Measurements from ENCODE around the gene SHANK2.

SHANK2 gene

DNA sequence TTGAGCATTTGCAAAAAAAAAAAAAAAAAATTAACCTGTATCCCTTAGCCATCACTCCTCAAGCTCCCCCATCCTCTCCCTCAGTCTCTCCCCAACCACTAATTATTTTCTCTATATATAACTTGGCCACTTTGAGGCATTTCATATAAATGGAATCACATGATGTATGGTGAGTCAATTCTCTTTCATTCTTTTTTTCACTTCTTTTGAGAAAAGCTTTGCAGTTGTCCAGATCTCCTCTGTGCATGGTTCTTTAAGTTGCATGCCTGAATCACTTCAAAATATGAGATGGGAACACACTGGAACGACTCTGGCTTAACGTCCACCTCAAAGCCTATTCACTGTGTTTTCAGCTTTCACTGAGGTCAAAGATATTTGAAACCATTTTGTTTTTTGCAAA lies 40.7 kb downstream of the SHANK2 start:
- TF ChIP-seq, protein P1, sequence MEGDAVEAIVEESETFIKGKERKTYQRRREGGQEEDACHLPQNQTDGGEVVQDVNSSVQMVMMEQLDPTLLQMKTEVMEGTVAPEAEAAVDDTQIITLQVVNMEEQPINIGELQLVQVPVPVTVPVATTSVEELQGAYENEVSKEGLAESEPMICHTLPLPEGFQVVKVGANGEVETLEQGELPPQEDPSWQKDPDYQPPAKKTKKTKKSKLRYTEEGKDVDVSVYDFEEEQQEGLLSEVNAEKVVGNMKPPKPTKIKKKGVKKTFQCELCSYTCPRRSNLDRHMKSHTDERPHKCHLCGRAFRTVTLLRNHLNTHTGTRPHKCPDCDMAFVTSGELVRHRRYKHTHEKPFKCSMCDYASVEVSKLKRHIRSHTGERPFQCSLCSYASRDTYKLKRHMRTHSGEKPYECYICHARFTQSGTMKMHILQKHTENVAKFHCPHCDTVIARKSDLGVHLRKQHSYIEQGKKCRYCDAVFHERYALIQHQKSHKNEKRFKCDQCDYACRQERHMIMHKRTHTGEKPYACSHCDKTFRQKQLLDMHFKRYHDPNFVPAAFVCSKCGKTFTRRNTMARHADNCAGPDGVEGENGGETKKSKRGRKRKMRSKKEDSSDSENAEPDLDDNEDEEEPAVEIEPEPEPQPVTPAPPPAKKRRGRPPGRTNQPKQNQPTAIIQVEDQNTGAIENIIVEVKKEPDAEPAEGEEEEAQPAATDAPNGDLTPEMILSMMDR (conservative IDR thresholded peaks at IDR 0.05; ENCODE audit: low read depth, low read length): no peak
- no peak overlapping the region for H3K4me3 ChIP-seq (ENCODE audit: low read depth, low read length)
- DNase-seq (ENCODE audit: low read depth): no peak

DNA sequence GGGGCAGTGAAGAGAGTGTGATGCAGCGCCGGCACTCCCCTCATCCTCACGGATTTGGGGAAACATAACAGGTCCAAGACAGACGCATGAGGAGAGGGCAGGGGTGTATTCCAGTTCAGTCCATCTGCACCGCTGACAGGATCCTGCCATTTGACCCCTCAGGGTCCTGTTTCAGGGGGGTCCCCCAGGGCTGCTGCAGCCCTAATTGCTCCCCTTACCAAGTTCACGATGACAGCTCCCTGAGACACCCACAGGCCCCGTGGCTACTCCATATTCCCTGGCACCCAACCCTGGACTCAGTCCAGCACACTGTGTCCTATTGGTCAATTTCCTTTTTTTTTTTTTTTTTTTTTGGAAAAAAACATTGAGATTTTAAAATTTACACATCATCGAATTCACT lies 41.5 kb downstream of the SHANK2 start:
- no peak overlapping the region for H3K4me3 ChIP-seq (ENCODE audit: low read depth, low read length)
- no peak for DNase-seq (ENCODE audit: low read depth)
- TF ChIP-seq, protein P1 (conservative IDR thresholded peaks at IDR 0.05; ENCODE audit: low read depth, low read length): no peak

DNA sequence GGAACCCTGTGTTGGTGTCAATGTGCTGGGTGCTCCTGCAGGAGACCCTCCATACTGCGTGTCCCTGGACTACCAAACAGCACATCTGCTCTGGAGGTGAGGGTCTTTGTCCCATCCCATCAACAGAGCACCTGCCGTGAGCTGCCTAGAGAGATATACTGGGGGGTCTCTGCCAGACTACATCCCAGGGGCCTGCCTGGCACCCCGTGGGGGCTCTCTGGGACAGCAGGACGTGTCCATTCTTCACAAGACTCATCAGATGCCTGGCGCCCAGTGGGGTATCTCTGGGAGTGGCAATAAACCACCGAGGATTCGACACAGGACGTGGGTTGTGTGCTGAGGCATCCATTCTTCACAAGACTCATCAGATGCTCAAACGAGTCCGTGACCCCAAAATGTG lies 42.7 kb downstream of the SHANK2 start:
- DNase-seq (ENCODE audit: low read depth): no peak
- TF ChIP-seq, protein P1 (conservative IDR thresholded peaks at IDR 0.05; ENCODE audit: low read depth, low read length): no peak

DNA sequence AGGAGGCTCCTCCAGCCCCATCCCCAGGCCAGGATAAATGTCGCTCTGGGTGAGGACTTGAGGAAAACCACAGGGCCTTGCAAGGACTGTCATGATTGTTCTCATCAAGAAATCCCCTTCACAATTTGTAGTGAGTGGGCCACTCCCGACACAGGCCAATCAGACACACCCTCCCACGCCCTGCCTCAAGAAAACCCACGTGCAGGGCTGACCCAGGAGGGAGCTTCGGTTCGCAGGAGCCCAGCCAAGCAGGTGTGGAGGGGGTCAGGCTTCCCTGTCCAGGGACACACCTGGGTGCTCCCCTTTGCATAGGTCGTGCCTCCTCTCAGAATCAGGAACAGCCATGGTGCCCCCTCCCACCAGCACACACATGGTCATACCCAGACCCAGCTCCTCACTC lies 43.2 kb downstream of the SHANK2 start:
- no peak for DNase-seq (ENCODE audit: low read depth)
- TF ChIP-seq, protein P1 (conservative IDR thresholded peaks at IDR 0.05; ENCODE audit: low read depth, low read length): no peak

More for the DNA sequence above, 42.7 kb downstream of the SHANK2 start:
- no peak overlapping the region for H3K4me3 ChIP-seq (ENCODE audit: low read depth, low read length)

DNA sequence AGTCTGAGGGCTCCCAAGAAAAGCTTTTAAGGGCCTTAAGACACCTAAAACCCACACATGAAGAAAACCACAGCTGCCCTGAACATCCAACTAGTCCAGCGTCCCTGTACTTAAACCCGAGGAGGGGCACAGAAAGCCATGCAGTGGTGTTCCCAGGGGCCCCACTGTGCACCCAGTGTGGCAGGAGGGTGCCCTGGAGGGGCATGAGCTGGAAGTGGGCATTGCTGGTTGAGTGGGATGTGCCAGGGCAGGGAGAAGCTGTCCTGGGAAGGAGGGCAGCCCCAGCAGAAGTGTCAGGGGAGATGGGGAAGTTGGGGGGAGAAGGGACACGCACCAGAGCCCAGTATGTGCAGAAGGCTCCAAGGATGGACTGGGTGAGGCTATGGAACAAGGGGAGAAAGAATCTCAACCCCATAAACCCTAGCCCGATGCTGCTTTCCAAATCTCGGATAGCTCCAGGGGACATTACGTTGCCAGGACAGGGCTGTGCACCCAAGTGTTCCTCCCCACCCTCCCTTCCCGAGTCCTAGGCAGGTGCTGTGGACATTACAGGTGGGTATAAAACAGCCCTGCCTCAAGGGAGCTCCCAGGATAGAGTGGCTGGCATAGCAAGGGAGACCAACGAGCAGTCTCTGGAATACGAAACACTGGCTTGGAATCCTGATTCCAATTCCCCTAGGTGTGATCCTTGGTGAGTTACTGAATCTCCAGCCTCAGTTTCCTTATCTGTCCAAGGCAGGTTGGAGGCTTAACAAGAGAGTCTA lies 44.2 kb downstream of the SHANK2 start:
- DNase-seq (ENCODE audit: low read depth): no peak
- H3K4me3 ChIP-seq (ENCODE audit: low read depth, low read length): no peak overlapping the region
- TF ChIP-seq, protein P1 (conservative IDR thresholded peaks at IDR 0.05; ENCODE audit: low read depth, low read length): no peak

More for the DNA sequence above, 43.2 kb downstream of the SHANK2 start:
- H3K4me3 ChIP-seq (ENCODE audit: low read depth, low read length): no peak overlapping the region

DNA sequence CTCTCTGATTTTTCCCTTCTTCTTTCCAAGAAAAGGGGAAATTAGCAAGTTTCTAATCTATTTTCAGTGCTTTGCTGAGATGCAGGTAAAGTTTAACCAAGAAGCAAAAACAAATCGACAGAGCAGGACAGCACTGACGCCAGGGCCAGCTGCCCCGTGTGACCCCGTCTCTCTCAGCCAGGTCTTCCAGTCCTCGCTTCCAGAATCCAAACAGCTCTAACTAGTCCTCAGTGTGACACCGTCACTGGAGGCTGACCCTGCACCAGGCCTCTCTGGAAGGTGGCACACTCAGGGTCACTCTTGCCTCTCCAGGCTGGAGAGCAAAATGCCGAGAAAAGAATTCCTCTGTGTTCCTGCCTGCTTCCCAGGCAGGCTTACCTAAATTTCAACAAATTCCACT lies 44.8 kb downstream of the SHANK2 start:
- no peak for DNase-seq (ENCODE audit: low read depth)
- TF ChIP-seq, protein P1 (conservative IDR thresholded peaks at IDR 0.05; ENCODE audit: low read depth, low read length): no peak

DNA sequence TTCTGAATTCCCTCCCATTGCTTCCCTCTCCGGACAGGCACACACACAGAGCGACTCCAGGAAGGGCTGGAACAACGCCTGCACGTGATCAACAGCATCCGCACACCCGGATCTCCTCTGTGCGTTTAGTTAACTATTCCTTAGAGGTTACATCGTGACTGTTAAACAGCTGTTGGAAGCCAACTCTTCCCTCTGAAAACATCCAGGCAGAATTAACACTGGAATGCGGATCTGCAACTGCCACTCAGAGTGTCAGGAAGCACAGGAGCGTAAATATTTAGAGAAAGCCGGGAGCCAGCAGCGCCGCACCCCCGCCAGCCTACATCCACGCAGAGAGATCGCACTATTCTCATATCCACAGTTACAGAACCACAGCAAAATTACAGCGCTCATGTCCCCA lies 46.2 kb downstream of the SHANK2 start:
- no peak overlapping the region for H3K4me3 ChIP-seq (ENCODE audit: low read depth, low read length)
- TF ChIP-seq, protein P1 (conservative IDR thresholded peaks at IDR 0.05; ENCODE audit: low read depth, low read length): no peak
- DNase-seq (ENCODE audit: low read depth): peak; percentile 7

More for the DNA sequence above, 44.8 kb downstream of the SHANK2 start:
- H3K4me3 ChIP-seq (ENCODE audit: low read depth, low read length): no peak overlapping the region

Measured in choroid plexus epithelial cell (primary cell).